HepG2 (cell line): ENCODE results near the gene HES7. TPM values are rescaled to one million over a fixed set of nuclear protein-coding genes. Genes with fewer than 3 reads are reported as not detected.

Experiments used
- ATF7-NPFF ChIP-seq: sonication (generic); formaldehyde crosslinking; IDR thresholded peaks from 2 replicates; pipeline ENCODE4 v1.8.1; 2023; ENCODE audit warnings: mild to moderate bottlenecking, low read depth, missing genetic modification reagents, moderate library complexity
- DBP ChIP-seq: sonication (generic); formaldehyde crosslinking; IDR thresholded peaks from 2 replicates; pipeline ENCODE4 v1.4.0; 2020; ENCODE audit warnings: missing genetic modification reagents; ENCODE audit errors: not compliant biosample characterization
- JUN ChIP-seq: sonication (generic); formaldehyde crosslinking; IDR thresholded peaks from 2 replicates; pipeline ENCODE4 v1.4.0; 2020; ENCODE audit warnings: mild to moderate bottlenecking, missing genetic modification reagents
- KIAA2018 ChIP-seq: sonication (generic); formaldehyde crosslinking; IDR thresholded peaks from 2 replicates; pipeline ENCODE4 v1.5.0; 2020; ENCODE audit warnings: mild to moderate bottlenecking, missing genetic modification reagents, borderline replicate concordance
- MXD4 ChIP-seq: IDR thresholded peaks from 2 replicates; pipeline ENCODE4 v1.6.1; 2016; ENCODE audit warnings: mild to moderate bottlenecking, missing biosample characterization, missing genetic modification reagents
- SNAPC4 ChIP-seq: sonication (generic); formaldehyde crosslinking; IDR thresholded peaks from 2 replicates; pipeline ENCODE4 v1.4.0; 2020; ENCODE audit warnings: mild to moderate bottlenecking, missing genetic modification reagents
- SYNCRIP ChIP-seq: fragments of 200-400 bp; formaldehyde crosslinking; IDR thresholded peaks from 2 replicates; pipeline ENCODE4 v1.6.1; 2018; ENCODE audit warnings: mild to moderate bottlenecking, low read depth, low read length; ENCODE audit not compliant: insufficient read depth
- TAF1 ChIP-seq: sonication (generic); formaldehyde crosslinking; IDR thresholded peaks from 2 replicates; pipeline ENCODE4 v1.4.0; 2020; ENCODE audit warnings: missing genetic modification reagents
- ZBTB21 ChIP-seq: sonication (generic); formaldehyde crosslinking; IDR thresholded peaks from 2 replicates; pipeline ENCODE4 v1.4.0; 2020; ENCODE audit warnings: missing genetic modification reagents
- ZKSCAN5 ChIP-seq: sonication (generic); formaldehyde crosslinking; IDR thresholded peaks from 2 replicates; pipeline ENCODE4 v1.5.1; 2020; ENCODE audit warnings: mild to moderate bottlenecking, missing genetic modification reagents
- ZNF235 ChIP-seq: sonication (generic); formaldehyde crosslinking; IDR thresholded peaks from 2 replicates; pipeline ENCODE4 v1.8.1; 2023; ENCODE audit warnings: mild to moderate bottlenecking, missing genetic modification reagents, borderline replicate concordance
- ZNF292 ChIP-seq: sonication (generic); formaldehyde crosslinking; IDR thresholded peaks from 2 replicates; pipeline ENCODE4 v1.8.1; 2022; ENCODE audit warnings: mild to moderate bottlenecking, low read depth, missing genetic modification reagents, borderline replicate concordance
- ZNF569 ChIP-seq: sonication (generic); formaldehyde crosslinking; IDR thresholded peaks from 2 replicates; pipeline ENCODE4 v1.5.0; 2020; ENCODE audit warnings: mild to moderate bottlenecking, missing genetic modification reagents, moderate library complexity, borderline replicate concordance
- polyA plus RNA-seq, 8 experiments: library from polyadenylated mRNA; depleted of rRNA in 3 of 8; stranded (reverse) in 7 of 8; unstranded in 1 of 8; fragments of >200 nt; fragmentation: Illumina TruSeq in 4 of 8; extraction: Trizol in 4 of 8; gene quantifications; 2 replicates each; pipeline versions ENCODE4 v1.2.1 to v1.2.3, GENCODE V29; 2011 to 2016; ENCODE audit warnings: low read depth in 4 of 8, missing spikeins in 1 of 8, mixed read lengths in 1 of 8; ENCODE audit not compliant: insufficient read depth in 1 of 8
- total RNA-seq, 5 experiments: library from RNA; depleted of rRNA; stranded (reverse); fragments of >200 nt; fragmentation: Illumina TruSeq; extraction: Trizol; gene quantifications; 2 replicates each; pipeline ENCODE4 v1.2.3, GENCODE V29; 2016; ENCODE audit warnings: low read depth in 1 of 5

HES7 gene
- total and polyA plus RNA-seq, 2 of the 13 experiments (the other 11 are each of a cell fraction or from before 2014, with no cell fraction given) = not detected

GRCh38 chr17:8120520-8121406 is 3.1 kb downstream of the HES7 start (continued):
- TF ChIP-seq KIAA2018 (CRISPR knock-in tag) (no peak), SYNCRIP (no peak), ZNF292 (no peak), ATF7-NPFF (CRISPR knock-in tag) (no peak), ZNF569 (CRISPR knock-in tag) (no peak), MXD4 (CRISPR knock-in tag) (no peak), JUN (CRISPR knock-in tag) (no peak), ZKSCAN5 (CRISPR knock-in tag) (no peak), DBP (CRISPR knock-in tag) (no peak), SNAPC4 (CRISPR knock-in tag) (no peak), ZNF235 (no peak), ZBTB21 (no peak), TAF1 (CRISPR knock-in tag) (no peak)
